T47D (cell line): ENCODE results near the gene FGGY.
A peak's percentile ranks its signal among the peaks of the same experiment; 100 is the strongest.
"Not testable (repeated sequence)": the region's sequence is repeated elsewhere in the genome, so short reads cannot be mapped to it uniquely, and the experiment has no call there.

Source experiments
- DNase-seq, 2 experiments: peaks; one replicate each; pipeline versions ENCODE4 v3.0.0 to v3.0.0-alpha.2; 2011 to 2012; ENCODE audit warnings: low read depth in 1 of 2, low spot score in 1 of 2
- JUND ChIP-seq: IDR thresholded peaks from 2 replicates; pipeline ENCODE4 v1.6.1; 2012; ENCODE audit warnings: low read depth
- in situ Hi-C: cut with HindIII; loops from 2 replicates; pipeline ENCODE4 v1.10.0; 2016; ENCODE audit warnings: low sequenced_read_pairs, low pct_unique_long_range_greater_than_20kb

Gene FGGY

GRCh38 chr1:59444520-59444919 is 147.6 kb downstream of the FGGY start:
- no peak for TF ChIP-seq JUND
- in situ Hi-C loops = no loop called here
- no peak for DNase-seq

GRCh38 chr1:59445040-59445439 is 148.1 kb downstream of the FGGY start:
- in situ Hi-C loops = no loop called here
- peak in 1 of 2 experiments; percentile 4 for DNase-seq
- TF ChIP-seq JUND = no peak

DNA sequence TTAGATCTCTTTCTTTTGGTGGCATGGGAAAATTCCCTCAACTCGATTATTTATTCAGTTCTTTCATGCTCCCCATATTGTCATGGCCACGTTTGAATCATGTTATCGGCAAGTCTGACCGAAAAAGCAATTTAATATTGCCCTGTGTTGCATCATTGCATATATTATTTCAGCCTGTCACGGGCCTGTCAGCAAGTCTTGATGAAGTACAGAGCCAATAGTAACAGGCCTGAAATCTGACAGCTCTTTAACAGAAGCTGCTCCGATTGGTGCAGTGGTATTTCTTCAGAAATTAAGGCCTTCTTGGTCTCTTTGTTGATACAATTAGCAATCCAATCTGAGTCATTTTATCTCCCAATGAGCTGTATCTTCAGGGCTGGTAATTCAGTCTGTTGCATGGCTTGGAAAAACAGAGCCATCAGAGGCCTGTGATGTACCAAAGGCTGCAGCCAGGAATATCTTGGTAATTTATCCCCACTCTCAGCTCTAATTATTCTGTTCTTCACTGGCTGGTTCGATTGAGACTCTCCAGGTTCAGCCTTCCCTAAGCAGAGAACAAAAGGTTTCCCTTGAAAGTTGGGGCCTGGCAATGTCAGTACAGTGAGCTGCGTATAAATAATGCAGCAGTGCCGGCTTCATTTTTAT is 149.5 kb downstream of the FGGY start:
- no peak for TF ChIP-seq JUND
- in situ Hi-C loops = no loop called here
- no peak for DNase-seq

DNA sequence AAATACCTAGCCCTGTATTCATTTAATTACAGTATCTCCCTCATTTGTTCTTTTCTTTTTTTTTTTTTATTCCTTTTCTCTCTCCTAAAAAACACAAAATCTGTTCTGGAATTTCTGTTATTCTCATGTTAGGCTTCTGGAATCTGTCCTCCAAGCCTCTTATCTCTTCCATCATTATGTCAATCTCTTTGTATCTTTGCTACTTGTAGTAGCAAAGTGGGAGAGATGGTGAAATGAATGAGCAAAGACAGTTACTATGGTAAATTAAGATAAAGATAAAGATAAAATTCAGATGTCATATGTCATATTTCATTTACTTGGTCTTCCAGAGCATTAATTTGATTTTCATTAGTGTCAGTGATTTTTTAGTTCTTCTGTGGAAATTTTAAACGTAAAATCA is 155.1 kb downstream of the FGGY start:
- in situ Hi-C loops = no loop called here
- TF ChIP-seq JUND = no peak
- no peak for DNase-seq

GRCh38 chr1:59452559-59452958 is 155.7 kb downstream of the FGGY start:
- no peak for TF ChIP-seq JUND
- DNase-seq = no peak
- in situ Hi-C loops = no loop called here

DNA sequence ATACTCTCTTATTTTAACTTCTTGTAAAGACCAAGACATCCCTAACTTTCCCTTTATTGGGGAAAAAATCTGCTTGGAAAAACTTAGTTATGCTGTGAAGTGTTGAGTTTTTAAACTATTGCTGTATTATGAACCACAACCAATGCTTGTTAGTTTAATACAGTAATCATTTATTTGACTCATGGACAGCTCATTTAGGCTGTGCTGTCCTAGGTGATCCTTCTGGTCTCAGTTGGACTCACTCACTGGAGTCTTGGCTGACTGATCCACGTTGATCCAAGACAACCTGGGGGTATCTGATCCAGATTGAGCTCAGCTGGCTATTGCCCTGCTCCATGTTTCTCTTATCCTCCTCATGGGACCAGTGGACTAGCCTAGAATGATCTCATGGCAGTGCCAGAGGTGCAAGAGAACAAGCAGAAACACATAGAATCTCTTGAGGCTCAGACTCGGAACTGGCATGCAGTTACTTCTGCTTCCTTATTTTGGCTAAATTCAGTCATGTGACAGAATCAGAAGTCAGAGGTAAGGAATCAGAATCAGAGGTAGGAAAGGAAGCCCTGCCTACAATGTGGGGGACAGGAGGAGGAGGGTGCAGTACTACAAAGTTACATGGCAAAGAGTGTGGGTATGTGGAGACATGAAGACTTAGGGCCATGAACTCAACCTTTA is 156.5 kb downstream of the FGGY start:
- DNase-seq = no peak
- in situ Hi-C loops = no loop called here

DNA sequence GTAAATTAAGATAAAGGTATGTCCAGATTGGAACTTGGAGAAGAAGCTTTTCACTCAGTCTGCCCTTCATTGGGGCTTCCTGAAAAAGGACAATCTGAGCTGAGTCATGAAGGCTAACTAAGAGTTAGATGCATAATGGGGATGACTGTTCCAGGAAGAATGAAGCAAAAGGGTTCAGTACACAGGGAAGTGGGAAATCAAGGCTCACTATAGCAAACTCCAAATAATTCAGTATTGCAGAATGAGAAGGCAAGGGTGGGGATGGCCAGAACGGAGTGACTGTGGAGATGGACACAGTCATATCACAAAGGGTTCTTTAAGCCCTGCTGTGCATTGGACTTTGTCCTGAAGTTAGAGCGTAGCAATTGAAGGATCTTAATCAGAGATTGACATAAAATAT is 158.3 kb downstream of the FGGY start:
- in situ Hi-C loops = no loop called here

More for the DNA sequence above, 156.5 kb downstream of the FGGY start:
- no peak for TF ChIP-seq JUND

DNA sequence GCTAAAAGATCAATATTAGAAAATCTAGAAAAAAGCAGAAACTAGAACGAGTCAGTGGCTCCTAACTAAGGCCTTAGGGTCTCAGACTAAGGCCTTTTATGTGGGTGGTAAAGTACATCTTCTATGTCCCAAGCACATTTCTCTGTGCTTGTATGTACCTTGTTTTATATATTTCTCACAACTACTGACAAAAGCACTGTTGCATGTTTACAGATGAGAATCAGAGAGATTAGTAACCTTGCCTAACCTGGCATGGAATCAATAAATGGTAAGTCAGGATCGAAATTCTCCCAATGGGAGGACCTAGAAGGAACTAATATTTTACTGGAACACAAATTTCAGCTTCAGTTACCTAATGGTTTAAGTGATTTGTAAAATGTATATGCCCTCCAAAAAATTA is 160.9 kb downstream of the FGGY start:
- no peak for DNase-seq
- in situ Hi-C loops = no loop called here
- no peak for TF ChIP-seq JUND

More for the DNA sequence above, 158.3 kb downstream of the FGGY start:
- no peak for DNase-seq
- TF ChIP-seq JUND = no peak

GRCh38 chr1:59458884-59459283 is 162.0 kb downstream of the FGGY start:
- no peak for DNase-seq
- in situ Hi-C loops = no loop called here

DNA sequence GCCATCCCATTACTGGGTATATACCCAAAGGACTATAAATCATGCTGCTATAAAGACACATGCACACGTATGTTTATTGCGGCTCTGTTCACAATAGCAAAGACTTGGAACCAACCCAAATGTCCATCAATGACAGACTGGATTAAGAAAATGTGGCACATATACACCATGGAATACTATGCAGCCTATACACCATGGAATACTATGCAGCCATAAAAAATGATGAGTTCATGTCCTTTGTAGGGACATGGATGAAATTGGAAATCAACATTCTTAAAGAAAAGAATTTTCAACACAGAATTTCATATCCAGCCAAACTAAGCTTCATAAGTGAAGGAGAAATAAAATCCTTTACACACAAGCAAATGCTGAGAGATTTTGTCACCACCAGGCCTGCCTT is 166.0 kb downstream of the FGGY start:
- DNase-seq, in situ Hi-C loops: not testable (repeated sequence)

More at GRCh38 chr1:59458884-59459283, 162.0 kb downstream of the FGGY start:
- no peak for TF ChIP-seq JUND

GRCh38 chr1:59465478-59465877 is 168.6 kb downstream of the FGGY start:
- in situ Hi-C loops, DNase-seq: not testable (repeated sequence)

DNA sequence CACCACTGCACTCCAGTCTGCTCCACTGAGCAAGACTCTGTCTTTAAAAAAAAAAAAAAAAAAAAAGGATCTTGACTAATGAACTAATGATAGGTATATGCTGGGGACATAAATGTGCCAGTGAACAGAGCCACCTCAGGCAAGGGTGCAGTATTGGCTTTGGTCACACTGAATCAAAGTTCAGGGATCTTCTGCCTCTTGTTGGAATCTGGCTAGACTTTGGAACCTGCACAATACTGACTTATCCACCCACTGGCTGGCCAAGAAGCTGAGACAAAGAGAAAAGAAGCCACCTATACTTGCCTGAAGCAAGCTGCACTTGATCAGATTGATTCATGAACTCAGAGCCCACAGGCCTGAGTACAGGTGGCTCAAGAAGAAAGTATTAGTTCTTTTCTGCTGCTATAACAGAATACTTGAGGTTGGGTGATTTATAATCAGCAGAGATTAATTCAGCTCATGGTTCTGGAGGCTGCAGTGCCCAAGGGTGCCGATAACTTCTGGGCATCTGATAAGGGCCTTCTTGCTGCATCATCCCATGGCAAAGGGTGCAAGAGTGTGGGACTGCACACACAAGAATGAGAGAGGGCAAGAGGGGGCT is 172.0 kb downstream of the FGGY start:
- no peak for TF ChIP-seq JUND
- DNase-seq = no peak
- in situ Hi-C loops = no loop called here

DNA sequence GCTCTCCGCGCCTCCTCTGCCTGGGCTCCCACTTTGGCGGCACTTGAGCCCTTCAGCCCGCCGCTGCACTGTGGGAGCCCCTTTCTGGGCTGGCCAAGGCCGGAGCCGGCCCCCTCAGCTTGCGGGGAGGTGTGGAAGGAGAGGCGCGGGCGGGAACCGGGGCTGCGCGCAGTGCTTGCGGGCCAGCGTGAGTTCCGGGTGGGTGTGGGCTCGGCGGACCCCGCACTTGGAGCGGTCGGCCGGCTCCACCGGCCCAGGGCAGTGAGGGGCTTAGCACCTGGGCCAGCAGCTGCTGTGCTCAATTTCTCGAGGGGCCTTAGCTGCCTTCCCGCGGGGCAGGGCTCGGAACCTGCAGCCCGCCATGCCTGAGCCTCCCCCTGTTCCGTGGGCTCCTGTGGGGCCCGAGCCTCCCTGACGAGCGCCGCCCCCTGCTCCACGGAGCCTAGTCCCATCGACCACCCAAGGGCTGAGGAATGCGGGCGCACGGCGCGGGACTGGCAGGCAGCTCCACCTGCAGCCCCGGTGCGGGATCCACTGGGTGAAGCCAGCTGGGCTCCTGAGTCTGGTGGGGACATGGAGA is 175.2 kb downstream of the FGGY start:
- in situ Hi-C loops = not testable (repeated sequence)

More for the DNA sequence above, 175.2 kb downstream of the FGGY start:
- DNase-seq = not testable (repeated sequence)
